HepG2 (cell line): ENCODE data around the gene PTMA. TPM values are rescaled to one million over a fixed set of nuclear protein-coding genes. Genes with fewer than 3 reads are reported as not detected.

Experiments
- AGO1 ChIP-seq: fragments of 200-400 bp; formaldehyde crosslinking; IDR thresholded peaks from 2 replicates; pipeline ENCODE4 v1.6.1; 2017; ENCODE audit warnings: mild to moderate bottlenecking, low read depth, low read length, moderate library complexity; ENCODE audit not compliant: poor library complexity, severe bottlenecking
- AHDC1 ChIP-seq: sonication (generic); formaldehyde crosslinking; IDR thresholded peaks from 2 replicates; pipeline ENCODE4 v1.5.1; 2020; ENCODE audit warnings: mild to moderate bottlenecking, missing genetic modification reagents, borderline replicate concordance
- BATF2 ChIP-seq: sonication (generic); formaldehyde crosslinking; IDR thresholded peaks from 2 replicates; pipeline ENCODE4 v1.8.0; 2022; ENCODE audit warnings: mild to moderate bottlenecking, missing genetic modification reagents, moderate library complexity
- E2F1 ChIP-seq: sonication (generic); formaldehyde crosslinking; IDR thresholded peaks from 2 replicates; pipeline ENCODE4 v1.5.0; 2020; ENCODE audit warnings: missing genetic modification reagents
- ESRRA ChIP-seq: sonication (generic); formaldehyde crosslinking; IDR thresholded peaks from 2 replicates; pipeline ENCODE4 v1.5.1; 2020; ENCODE audit warnings: mild to moderate bottlenecking, low read depth, missing genetic modification reagents
- EZH2 ChIP-seq: conservative IDR thresholded peaks from 2 replicates; pipeline ENCODE4 v1.6.1; 2012; ENCODE audit warnings: mild to moderate bottlenecking, low read depth, low read length, moderate library complexity
- GFI1 ChIP-seq: sonication (generic); formaldehyde crosslinking; IDR thresholded peaks from 2 replicates; pipeline ENCODE4 v1.5.0; 2020; ENCODE audit warnings: missing genetic modification reagents, mild to moderate bottlenecking, borderline replicate concordance
- KLF11 ChIP-seq: IDR thresholded peaks from 2 replicates; pipeline ENCODE4 v1.6.1; 2016; ENCODE audit warnings: missing compliant biosample characterization
- KMT2B ChIP-seq: IDR thresholded peaks from 2 replicates; pipeline ENCODE4 v1.6.1; 2016; ENCODE audit warnings: missing genetic modification reagents, missing compliant biosample characterization
- TOPORS ChIP-seq: sonication (generic); formaldehyde crosslinking; IDR thresholded peaks from 2 replicates; pipeline ENCODE4 v1.8.0; 2023; ENCODE audit warnings: mild to moderate bottlenecking, missing genetic modification reagents
- ZNF335 ChIP-seq: sonication (generic); formaldehyde crosslinking; IDR thresholded peaks from 2 replicates; pipeline ENCODE4 v1.4.0; 2020; ENCODE audit warnings: missing genetic modification reagents
- ZNF362 ChIP-seq: sonication (generic); formaldehyde crosslinking; IDR thresholded peaks from 2 replicates; pipeline ENCODE4 v1.4.0; 2020; ENCODE audit warnings: missing genetic modification reagents, mild to moderate bottlenecking, borderline replicate concordance
- ZNF572 ChIP-seq: sonication (generic); formaldehyde crosslinking; IDR thresholded peaks from 2 replicates; pipeline ENCODE4 v1.5.1; 2020; ENCODE audit warnings: mild to moderate bottlenecking, missing genetic modification reagents
- ZNF678 ChIP-seq: sonication (generic); formaldehyde crosslinking; IDR thresholded peaks from 2 replicates; pipeline ENCODE4 v1.4.0; 2020; ENCODE audit warnings: mild to moderate bottlenecking, missing genetic modification reagents
- polyA plus RNA-seq, 8 experiments: library from polyadenylated mRNA; depleted of rRNA in 3 of 8; stranded (reverse) in 7 of 8; unstranded in 1 of 8; fragments of >200 nt; fragmentation: Illumina TruSeq in 4 of 8; extraction: Trizol in 4 of 8; gene quantifications; 2 replicates each; pipeline versions ENCODE4 v1.2.1 to v1.2.3, GENCODE V29; 2011 to 2016; ENCODE audit warnings: low read depth in 4 of 8, missing spikeins in 1 of 8, mixed read lengths in 1 of 8; ENCODE audit not compliant: insufficient read depth in 1 of 8
- total RNA-seq, 5 experiments: library from RNA; depleted of rRNA; stranded (reverse); fragments of >200 nt; fragmentation: Illumina TruSeq; extraction: Trizol; gene quantifications; 2 replicates each; pipeline ENCODE4 v1.2.3, GENCODE V29; 2016; ENCODE audit warnings: low read depth in 1 of 5
- TF ChIP-seq, protein P1 (sequence below): sonication (generic); formaldehyde crosslinking; IDR thresholded peaks from 2 replicates; pipeline ENCODE4 v1.4.0; 2020; ENCODE audit warnings: missing genetic modification reagents

The PTMA gene
- total and polyA plus RNA-seq, 2 of the 13 experiments (the other 11 are each of a cell fraction or from before 2014, with no cell fraction given) = 190 to 1,086 TPM

DNA sequence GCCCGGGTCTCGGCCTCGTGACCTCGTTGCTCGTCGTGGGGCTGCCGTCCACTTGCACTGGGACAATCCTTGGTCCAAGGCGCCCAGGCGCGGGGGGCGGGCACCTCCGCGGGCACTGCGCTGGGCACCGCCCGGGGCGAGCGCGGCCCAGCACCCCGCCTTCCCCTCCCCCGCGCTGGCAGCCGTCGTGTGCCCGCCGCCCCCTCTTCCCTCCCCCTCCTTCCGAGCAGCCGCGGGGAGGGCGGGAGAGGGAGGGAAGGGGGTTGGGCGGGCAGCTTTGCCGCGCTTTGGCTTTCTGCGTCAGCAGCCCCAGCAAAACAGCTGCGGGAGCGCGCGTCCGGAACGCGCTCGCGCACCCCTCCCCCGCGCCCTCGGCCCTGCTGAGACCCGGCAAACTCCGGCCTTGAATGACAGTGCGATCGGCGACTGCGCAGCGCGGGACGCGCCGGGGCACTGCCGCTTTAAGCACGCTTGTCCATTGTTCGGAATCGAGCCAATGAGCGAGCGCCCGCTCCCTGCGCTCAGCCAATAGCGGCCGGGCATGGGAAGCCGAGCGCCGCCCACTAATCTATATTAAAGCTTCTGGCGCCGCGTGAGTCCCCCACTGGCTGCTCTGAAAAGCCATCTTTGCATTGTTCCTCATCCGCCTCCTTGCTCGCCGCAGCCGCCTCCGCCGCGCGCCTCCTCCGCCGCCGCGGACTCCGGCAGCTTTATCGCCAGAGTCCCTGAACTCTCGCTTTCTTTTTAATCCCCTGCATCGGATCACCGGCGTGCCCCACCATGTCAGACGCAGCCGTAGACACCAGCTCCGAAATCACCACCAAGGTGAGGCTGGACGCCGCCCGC, at the start of gene PTMA (continued):
- TF ChIP-seq E2F1 (CRISPR knock-in tag) (peak; percentile 63; the same call in 1 of the 2 replicates), ZNF678 (CRISPR knock-in tag) (peak; percentile 39; the same call in 1 of the 2 replicates), ZNF335 (peak; percentile 58; the same call in 1 of the 2 replicates), BATF2 (CRISPR knock-in tag) (no peak), ZNF362 (CRISPR knock-in tag) (no peak; the same call in 1 of the 2 replicates), AHDC1 (CRISPR knock-in tag) (no peak), EZH2 (no peak), TOPORS (peak; percentile 93), ESRRA (CRISPR knock-in tag) (no peak), ZNF572 (no peak), GFI1 (CRISPR knock-in tag) (peak; percentile 78), KLF11 (no peak), KMT2B (no peak), AGO1 (no peak)
- TF ChIP-seq, protein P1, sequence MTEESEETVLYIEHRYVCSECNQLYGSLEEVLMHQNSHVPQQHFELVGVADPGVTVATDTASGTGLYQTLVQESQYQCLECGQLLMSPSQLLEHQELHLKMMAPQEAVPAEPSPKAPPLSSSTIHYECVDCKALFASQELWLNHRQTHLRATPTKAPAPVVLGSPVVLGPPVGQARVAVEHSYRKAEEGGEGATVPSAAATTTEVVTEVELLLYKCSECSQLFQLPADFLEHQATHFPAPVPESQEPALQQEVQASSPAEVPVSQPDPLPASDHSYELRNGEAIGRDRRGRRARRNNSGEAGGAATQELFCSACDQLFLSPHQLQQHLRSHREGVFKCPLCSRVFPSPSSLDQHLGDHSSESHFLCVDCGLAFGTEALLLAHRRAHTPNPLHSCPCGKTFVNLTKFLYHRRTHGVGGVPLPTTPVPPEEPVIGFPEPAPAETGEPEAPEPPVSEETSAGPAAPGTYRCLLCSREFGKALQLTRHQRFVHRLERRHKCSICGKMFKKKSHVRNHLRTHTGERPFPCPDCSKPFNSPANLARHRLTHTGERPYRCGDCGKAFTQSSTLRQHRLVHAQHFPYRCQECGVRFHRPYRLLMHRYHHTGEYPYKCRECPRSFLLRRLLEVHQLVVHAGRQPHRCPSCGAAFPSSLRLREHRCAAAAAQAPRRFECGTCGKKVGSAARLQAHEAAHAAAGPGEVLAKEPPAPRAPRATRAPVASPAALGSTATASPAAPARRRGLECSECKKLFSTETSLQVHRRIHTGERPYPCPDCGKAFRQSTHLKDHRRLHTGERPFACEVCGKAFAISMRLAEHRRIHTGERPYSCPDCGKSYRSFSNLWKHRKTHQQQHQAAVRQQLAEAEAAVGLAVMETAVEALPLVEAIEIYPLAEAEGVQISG (CRISPR knock-in tag) = peak; percentile 81
